Measurements from ENCODE around the gene TMEM205. TPM values are rescaled to one million over a fixed set of nuclear protein-coding genes. Genes with fewer than 3 reads are reported as not detected.

Gene TMEM205
- total and polyA plus RNA-seq, 2 of the 13 experiments (the other 11 are each of a cell fraction or from before 2014, with no cell fraction given) = 45.5 to 98.7 TPM

DNA sequence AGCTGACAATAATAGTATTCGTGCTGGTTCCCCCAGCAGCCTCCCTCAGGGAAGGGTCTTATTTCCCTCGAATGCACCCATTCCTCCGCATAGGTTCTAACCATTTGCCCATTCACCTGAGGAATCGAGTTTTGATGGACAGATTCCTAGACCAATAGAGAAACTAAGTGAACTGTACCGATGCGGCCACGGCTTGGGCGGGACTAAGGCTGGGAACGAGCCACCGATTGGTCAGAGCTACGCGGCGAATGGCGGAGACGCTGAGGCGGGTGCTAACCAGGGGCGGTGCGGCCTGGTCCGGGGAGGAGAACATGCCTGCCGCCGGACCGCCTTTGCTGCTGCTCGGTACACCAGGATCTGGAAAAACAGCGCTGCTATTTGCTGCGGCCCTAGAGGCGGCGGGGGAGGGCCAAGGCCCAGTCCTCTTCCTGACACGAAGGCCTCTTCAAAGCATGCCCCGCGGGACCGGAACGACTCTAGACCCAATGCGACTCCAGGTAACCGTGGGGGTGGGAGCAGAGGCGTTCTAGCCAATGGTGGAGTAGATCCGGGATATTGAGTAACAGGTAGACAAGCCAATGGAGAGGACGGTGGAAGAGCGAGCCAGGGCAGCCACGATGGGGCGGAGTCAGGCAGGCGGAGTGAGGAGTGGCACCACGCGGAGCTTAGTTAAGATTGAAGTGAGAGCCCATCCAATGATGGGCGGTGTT lies 28.5 kb upstream of the TMEM205 start, which contains the start of gene SWSAP1 (continued):
- TF ChIP-seq KMT2A (CRISPR knock-in tag; IDR thresholded peaks at IDR 0.05) (peak; percentile 29; the same call in 1 of the 2 replicates), ZNF567 (CRISPR knock-in tag; IDR thresholded peaks at IDR 0.05; ENCODE audit: borderline replicate concordance) (no peak), ZNF34 (CRISPR knock-in tag; IDR thresholded peaks at IDR 0.05; ENCODE audit: borderline replicate concordance) (no peak), ZNF772 (CRISPR knock-in tag; IDR thresholded peaks at IDR 0.05) (no peak), PPARG (CRISPR knock-in tag; conservative IDR thresholded peaks at IDR 0.05) (no peak), CBX1 (IDR thresholded peaks at IDR 0.05; ENCODE audit: low read depth) (peak; percentile 31), HIVEP1 (CRISPR knock-in tag; IDR thresholded peaks at IDR 0.05) (no peak), MTA1 (CRISPR knock-in tag; IDR thresholded peaks at IDR 0.05; ENCODE audit: borderline replicate concordance) (no peak; the same call in 1 of the 2 replicates), ZFX (CRISPR knock-in tag; IDR thresholded peaks at IDR 0.05; ENCODE audit: low read depth) (peak; percentile 100), AKAP8 (CRISPR knock-in tag; IDR thresholded peaks at IDR 0.05) (no peak), NR2F1 (CRISPR knock-in tag; IDR thresholded peaks at IDR 0.05) (no peak), RXRB (CRISPR knock-in tag; IDR thresholded peaks at IDR 0.05; ENCODE audit: borderline replicate concordance) (0 out of 2 replicates have a peak, but pooled peaks have one; percentile 18), SMC3 (IDR thresholded peaks at IDR 0.05; ENCODE audit: low read length) (no peak), CENPT (CRISPR knock-in tag; IDR thresholded peaks at IDR 0.05; ENCODE audit: low read depth) (no peak)
- TF ChIP-seq, protein P1, sequence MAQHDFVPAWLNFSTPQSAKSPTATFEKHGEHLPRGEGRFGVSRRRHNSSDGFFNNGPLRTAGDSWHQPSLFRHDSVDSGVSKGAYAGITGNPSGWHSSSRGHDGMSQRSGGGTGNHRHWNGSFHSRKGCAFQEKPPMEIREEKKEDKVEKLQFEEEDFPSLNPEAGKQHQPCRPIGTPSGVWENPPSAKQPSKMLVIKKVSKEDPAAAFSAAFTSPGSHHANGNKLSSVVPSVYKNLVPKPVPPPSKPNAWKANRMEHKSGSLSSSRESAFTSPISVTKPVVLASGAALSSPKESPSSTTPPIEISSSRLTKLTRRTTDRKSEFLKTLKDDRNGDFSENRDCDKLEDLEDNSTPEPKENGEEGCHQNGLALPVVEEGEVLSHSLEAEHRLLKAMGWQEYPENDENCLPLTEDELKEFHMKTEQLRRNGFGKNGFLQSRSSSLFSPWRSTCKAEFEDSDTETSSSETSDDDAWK (CRISPR knock-in tag; IDR thresholded peaks at IDR 0.05) = no peak
- TF ChIP-seq, protein P2, sequence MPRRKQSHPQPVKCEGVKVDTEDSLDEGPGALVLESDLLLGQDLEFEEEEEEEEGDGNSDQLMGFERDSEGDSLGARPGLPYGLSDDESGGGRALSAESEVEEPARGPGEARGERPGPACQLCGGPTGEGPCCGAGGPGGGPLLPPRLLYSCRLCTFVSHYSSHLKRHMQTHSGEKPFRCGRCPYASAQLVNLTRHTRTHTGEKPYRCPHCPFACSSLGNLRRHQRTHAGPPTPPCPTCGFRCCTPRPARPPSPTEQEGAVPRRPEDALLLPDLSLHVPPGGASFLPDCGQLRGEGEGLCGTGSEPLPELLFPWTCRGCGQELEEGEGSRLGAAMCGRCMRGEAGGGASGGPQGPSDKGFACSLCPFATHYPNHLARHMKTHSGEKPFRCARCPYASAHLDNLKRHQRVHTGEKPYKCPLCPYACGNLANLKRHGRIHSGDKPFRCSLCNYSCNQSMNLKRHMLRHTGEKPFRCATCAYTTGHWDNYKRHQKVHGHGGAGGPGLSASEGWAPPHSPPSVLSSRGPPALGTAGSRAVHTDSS (CRISPR knock-in tag; conservative IDR thresholded peaks at IDR 0.05) = no peak
- TF ChIP-seq, protein P3, sequence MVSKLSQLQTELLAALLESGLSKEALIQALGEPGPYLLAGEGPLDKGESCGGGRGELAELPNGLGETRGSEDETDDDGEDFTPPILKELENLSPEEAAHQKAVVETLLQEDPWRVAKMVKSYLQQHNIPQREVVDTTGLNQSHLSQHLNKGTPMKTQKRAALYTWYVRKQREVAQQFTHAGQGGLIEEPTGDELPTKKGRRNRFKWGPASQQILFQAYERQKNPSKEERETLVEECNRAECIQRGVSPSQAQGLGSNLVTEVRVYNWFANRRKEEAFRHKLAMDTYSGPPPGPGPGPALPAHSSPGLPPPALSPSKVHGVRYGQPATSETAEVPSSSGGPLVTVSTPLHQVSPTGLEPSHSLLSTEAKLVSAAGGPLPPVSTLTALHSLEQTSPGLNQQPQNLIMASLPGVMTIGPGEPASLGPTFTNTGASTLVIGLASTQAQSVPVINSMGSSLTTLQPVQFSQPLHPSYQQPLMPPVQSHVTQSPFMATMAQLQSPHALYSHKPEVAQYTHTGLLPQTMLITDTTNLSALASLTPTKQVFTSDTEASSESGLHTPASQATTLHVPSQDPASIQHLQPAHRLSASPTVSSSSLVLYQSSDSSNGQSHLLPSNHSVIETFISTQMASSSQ (IDR thresholded peaks at IDR 0.05; ENCODE audit: low read depth) = no peak
- TF ChIP-seq, protein P3 (CRISPR knock-in tag; IDR thresholded peaks at IDR 0.05; ENCODE audit: borderline replicate concordance) = peak; percentile 40; the same call in 1 of the 2 replicates
- TF ChIP-seq, protein P4, sequence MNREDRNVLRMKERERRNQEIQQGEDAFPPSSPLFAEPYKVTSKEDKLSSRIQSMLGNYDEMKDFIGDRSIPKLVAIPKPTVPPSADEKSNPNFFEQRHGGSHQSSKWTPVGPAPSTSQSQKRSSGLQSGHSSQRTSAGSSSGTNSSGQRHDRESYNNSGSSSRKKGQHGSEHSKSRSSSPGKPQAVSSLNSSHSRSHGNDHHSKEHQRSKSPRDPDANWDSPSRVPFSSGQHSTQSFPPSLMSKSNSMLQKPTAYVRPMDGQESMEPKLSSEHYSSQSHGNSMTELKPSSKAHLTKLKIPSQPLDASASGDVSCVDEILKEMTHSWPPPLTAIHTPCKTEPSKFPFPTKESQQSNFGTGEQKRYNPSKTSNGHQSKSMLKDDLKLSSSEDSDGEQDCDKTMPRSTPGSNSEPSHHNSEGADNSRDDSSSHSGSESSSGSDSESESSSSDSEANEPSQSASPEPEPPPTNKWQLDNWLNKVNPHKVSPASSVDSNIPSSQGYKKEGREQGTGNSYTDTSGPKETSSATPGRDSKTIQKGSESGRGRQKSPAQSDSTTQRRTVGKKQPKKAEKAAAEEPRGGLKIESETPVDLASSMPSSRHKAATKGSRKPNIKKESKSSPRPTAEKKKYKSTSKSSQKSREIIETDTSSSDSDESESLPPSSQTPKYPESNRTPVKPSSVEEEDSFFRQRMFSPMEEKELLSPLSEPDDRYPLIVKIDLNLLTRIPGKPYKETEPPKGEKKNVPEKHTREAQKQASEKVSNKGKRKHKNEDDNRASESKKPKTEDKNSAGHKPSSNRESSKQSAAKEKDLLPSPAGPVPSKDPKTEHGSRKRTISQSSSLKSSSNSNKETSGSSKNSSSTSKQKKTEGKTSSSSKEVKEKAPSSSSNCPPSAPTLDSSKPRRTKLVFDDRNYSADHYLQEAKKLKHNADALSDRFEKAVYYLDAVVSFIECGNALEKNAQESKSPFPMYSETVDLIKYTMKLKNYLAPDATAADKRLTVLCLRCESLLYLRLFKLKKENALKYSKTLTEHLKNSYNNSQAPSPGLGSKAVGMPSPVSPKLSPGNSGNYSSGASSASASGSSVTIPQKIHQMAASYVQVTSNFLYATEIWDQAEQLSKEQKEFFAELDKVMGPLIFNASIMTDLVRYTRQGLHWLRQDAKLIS (CRISPR knock-in tag; IDR thresholded peaks at IDR 0.05) = no peak
